ENCODE measurements around the gene ABHD17A.

GRCh38 chr19:1907563-1908363 lies 22.5 kb upstream of the ABHD17A start:
- TF ChIP-seq CTCF (IDR thresholded peaks at IDR 0.05) (no peak), POLR2A (IDR thresholded peaks at IDR 0.05) (no peak)
